Epithelial cell of prostate (primary cell): ENCODE measurements around the gene PLA2G4D.

ENCODE experiments used
- DNase-seq: peaks from one replicate; pipeline ENCODE4 v3.0.0-alpha.2; 2011; ENCODE audit warnings: low read depth, low spot score
- H3K27ac ChIP-seq: fragments of 450-650 bp; 2 replicates; pipeline ENCODE4 v1.5.1; 2017; ENCODE audit warnings: mild to moderate bottlenecking

PLA2G4D gene

DNA sequence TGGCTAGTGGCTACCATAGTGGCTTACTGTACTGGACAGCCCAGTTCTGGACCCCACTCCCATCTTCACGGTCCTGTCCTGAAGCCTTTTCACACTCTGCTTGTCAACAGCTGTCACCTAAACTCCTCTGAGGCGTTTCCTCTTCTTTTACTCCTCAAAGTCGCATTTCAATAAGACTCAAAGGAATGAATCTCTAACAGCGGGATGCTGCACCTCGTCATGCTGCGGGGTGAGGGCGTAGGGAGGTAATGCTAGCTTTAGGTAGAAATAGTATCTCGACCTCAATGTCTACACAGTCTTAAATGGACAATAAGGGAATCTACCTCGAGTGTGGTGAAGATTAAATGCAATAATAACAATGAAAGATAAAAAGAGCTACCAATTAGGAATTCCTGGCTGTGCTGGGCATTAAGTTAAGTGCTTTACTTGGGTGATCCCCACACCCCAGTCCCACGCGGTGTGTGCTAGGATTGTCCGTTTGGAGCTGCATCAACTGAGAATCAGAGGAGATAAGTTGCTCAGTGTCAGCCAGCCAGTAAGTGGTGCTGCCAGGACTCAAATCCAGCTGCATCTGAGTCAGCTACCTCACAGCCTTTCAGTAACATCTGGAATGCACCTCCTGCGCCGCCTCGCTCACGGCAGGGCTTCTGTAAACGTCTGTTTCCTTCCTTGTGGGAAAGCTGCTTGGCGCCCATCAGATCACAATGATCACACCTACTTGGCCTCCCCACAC lies 14.0 kb downstream of the PLA2G4D start:
- no peak overlapping the region for H3K27ac ChIP-seq
- DNase-seq: no peak

GRCh38 chr15:42079401-42079908 lies 14.9 kb downstream of the PLA2G4D start:
- H3K27ac ChIP-seq: no peak overlapping the region
- no peak for DNase-seq

GRCh38 chr15:42078903-42079302 lies 15.5 kb downstream of the PLA2G4D start:
- H3K27ac ChIP-seq: no peak overlapping the region
- DNase-seq: no peak

GRCh38 chr15:42077689-42078088 lies 16.7 kb downstream of the PLA2G4D start:
- no peak overlapping the region for H3K27ac ChIP-seq
- DNase-seq: no peak

GRCh38 chr15:42073418-42073817 lies 20.9 kb downstream of the PLA2G4D start:
- no peak overlapping the region for H3K27ac ChIP-seq
- no peak for DNase-seq

- no peak for DNase-seq
- H3K27ac ChIP-seq: no peak overlapping the region
Measured at GRCh38 chr15:42072141-42072685, 22.1 kb downstream of the PLA2G4D start.

DNA sequence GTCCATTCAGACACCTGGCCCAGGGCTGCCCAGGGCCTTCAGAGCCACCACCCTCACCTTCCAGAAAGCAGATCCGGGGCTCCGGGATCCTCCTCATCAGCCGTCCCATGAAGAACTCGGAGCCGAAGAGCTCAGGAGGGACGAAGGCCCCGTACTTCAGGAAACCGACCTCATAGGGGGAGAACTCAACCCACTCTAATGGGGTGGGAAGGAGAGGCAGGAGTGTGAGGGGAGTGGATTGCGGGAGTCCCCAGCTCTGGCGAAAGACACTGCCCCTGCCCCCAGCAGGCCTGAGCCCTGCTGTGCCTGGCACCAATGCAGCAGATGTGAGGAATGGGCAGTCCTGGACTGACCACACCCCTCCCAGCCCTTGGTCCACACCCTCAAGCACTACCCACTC lies 22.6 kb downstream of the PLA2G4D start:
- H3K27ac ChIP-seq: no peak overlapping the region
- no peak for DNase-seq

DNA sequence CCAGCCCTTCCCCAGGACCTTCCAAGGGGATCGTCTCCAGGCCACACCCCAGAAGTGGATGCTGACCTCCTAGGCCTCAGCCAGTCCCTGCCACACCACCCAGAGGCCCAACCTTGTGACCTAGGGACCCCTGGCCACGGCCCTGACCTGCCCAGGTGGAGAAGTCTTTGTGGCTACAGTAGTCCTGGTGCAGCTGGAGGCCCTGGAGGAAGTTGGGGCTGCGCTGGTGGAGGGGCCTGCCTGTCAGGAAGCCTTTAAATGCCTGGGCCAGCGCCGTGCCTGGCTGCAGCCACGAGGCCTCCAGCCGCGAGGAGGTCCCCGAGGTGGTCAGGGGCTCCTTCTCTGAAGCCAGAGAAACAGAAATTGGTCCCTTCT lies 23.4 kb downstream of the PLA2G4D start:
- no peak for DNase-seq
- H3K27ac ChIP-seq: no peak overlapping the region

- DNase-seq: no peak
- no peak overlapping the region for H3K27ac ChIP-seq
Measured at GRCh38 chr15:42070279-42070975, 23.9 kb downstream of the PLA2G4D start.

DNA sequence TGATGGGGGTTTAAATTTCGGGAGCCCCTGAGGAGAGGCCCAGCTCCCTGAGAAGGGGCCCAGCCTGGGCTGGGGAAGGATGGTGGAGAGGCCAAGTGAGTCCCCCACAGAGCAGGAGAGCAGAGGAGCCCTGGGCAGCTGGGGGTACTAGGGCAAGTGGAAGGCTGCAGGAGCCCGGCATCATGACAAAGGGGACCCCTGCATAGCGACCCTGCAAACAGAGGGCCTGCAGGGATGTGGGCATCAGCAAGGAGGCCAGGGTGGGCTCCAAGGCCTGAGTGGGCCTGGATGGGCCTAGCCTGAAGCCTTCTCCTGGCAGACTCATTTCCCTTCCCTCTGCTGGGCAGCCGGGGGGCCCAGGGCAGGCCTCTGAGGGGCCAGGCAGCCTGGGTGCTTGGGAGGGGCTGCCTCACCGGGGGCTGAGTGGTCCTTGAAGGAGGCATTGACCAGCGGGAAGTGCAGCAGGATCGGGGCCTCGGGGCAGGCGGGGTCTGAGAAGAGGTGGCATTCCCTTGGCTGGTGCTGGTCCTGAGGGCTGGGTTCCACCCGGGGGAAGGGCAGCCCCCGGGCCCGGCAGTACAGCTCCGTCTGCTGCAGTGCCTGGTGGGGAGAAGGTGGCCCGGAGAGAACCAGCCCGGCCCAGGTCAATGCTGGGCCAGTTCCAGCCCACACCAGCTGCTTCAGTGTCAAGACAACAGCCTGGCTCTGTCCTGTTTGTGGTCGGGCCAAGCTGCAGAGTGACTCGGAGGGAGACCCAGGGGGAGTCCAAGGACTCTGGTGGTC lies 24.7 kb downstream of the PLA2G4D start:
- DNase-seq: no peak
- H3K27ac ChIP-seq: no peak overlapping the region

GRCh38 chr15:42069025-42069424 lies 25.3 kb downstream of the PLA2G4D start:
- no peak for DNase-seq

DNA sequence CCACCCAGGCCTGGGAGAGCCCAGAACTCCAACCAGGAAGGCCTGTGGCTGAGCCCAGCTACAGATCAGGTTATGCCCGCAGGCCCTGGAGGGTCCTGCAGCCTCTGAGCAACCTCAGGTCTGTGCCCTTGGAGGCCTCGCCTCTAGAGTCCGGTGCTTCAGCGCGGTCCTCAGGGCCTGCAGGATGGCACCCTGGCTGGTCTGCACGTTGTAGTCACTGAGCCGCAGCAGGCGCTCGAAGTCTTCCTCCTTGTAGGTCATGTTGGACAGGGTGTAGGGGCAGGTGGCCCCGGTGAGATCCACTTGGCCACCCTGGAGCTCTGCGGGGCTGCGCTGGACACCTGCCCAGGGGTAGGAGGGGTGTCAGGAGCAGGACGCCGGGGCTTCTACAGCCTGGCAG lies 25.8 kb downstream of the PLA2G4D start:
- DNase-seq: no peak
- H3K27ac ChIP-seq: no peak overlapping the region

More at GRCh38 chr15:42069025-42069424, 25.3 kb downstream of the PLA2G4D start:
- no peak overlapping the region for H3K27ac ChIP-seq

DNA sequence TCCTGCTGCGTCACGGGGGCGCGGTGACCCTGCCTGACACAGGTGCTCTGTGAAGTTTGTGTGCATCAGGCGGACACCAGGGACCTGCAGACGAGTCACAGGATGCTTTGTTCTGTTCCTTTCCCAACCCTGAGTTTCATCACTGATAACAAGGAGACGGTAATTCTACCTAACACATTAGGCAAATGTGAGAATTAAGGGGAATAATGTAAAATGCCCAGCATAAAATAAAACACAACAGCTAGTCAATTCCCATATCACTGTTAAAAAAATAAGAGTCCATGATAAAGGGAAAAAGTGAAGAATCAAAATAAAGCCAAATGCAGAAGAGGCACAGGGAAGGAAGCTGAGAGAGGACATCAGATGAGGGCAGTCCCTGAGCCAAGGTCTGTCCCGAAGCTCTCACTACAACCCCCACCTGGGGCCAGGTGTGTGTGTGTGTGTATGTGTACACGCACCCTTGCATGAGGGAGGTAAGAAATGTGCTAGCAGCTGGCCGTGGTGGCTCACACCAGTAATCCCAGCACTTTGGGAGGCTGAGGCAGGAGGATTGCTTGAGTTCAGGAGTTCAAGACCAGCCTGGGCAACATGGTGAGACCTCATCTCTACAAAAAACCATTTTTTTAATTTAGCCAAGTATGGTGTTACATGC lies 27.5 kb downstream of the PLA2G4D start:
- DNase-seq: no peak

DNA sequence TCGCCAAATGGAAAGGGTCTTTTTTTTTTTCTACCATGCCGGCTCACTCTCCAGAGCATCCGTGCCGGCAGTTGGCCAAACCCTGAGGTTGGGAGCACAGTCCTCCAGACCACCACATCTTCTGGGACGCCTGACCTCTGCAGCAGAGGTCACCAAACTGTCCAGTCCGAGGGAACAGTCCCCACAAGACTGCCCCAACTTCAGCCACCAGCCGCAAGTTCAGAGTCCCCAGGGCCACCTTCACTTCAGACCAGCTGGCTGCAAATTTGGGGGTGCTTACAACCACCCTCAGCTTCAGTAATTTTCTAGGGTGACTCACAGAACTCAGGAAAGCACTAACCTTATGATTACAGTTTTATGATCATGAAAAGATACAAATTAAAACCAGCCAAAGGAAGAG lies 28.9 kb downstream of the PLA2G4D start:
- DNase-seq: no peak
- peak overlapping the region; percentile 27 for H3K27ac ChIP-seq

More for the DNA sequence above, 27.5 kb downstream of the PLA2G4D start:
- H3K27ac ChIP-seq: peak overlapping the region; percentile 27

DNA sequence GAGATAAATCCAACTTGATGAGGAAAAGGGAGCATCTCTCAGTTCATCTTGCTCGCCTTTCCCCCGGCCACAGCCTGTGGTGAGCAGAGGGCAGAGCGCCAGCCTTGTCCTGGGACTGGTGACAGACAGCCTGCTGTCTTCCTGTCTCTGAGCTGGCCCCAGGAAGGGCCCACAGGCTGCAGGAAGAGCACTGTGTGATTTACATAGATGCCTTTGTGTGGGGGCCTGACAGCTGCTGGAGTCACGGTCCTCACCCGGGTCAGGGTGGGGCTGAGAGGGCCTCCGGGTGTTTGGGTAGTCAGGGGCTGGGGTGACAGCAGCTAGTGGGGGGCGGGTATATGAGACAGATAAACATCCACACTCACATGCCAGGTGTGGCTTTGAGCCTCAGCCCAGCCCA lies 29.3 kb downstream of the PLA2G4D start:
- peak overlapping the region; percentile 27 for H3K27ac ChIP-seq
- DNase-seq: no peak

GRCh38 chr15:42064271-42064670 lies 30.1 kb downstream of the PLA2G4D start:
- no peak overlapping the region for H3K27ac ChIP-seq
- DNase-seq: no peak

DNA sequence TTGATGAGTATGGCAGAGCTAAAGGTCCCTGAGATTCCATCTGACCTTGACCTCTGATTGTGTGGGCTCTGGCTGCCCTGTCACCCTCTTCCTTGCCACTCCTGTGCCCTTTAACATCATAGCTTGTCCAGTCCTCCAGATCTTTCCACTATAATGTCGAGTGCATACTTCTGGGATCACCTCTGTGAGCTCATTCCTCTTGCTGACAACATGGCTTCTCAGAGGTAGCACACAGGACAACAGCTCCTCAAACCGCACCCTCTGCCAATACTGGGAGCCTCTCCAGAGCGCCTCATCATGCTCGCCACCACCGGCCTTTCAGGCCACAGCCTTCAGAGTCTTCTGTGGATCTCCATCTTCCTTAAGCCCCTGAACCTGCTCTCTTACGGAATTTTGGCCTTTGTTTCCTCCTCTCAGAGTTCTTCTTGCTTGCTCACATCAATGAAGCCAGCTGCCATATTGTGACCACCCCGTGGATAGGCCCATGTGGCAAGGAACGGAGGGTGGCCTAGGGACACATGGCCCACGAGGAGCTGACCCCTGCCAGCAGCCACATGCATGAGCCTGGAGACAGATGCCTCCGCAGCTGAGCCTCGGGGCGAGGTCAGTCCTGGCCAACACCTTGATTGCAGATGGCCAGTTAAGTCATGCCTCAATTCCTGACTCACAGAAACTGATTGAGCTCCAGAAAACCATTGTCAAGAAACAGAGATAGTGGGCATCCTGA lies 31.1 kb downstream of the PLA2G4D start:
- no peak for DNase-seq
- no peak overlapping the region for H3K27ac ChIP-seq

- no peak overlapping the region for H3K27ac ChIP-seq
- no peak for DNase-seq
Measured at GRCh38 chr15:42062284-42062806, 32.0 kb downstream of the PLA2G4D start.

- H3K27ac ChIP-seq: no peak overlapping the region
- DNase-seq: no peak
Measured at GRCh38 chr15:42060797-42061196, 33.6 kb downstream of the PLA2G4D start.
